Measurements from ENCODE around the gene SOX30. TPM values are rescaled to one million over a fixed set of nuclear protein-coding genes. Genes with fewer than 3 reads are reported as not detected.

SOX30 gene
- total RNA-seq, 1 experiment from 2014 or later, result 0.11 TPM

Other genes with a start within 250 kb of the SOX30 start
- 0.51 and 1.5 TPM in 2 replicates for gene NIPAL4, start 192.2 kb downstream of the SOX30 start, total RNA-seq (2014; rRNA removed; shearing (Covaris generic))
- gene ADAM19, start 76.7 kb downstream of the SOX30 start, total RNA-seq (2014; rRNA removed; shearing (Covaris generic)), result 28.9 and 30.8 TPM in 2 replicates
- gene C5orf52, start 19.1 kb upstream of the SOX30 start, total RNA-seq (2014; rRNA removed; shearing (Covaris generic)), result not detected in 2 replicates
- gene THG1L, start 79.0 kb upstream of the SOX30 start, total RNA-seq (2014; rRNA removed; shearing (Covaris generic)), result 20.9 and 21.7 TPM in 2 replicates
- gene LSM11, start 91.3 kb upstream of the SOX30 start, total RNA-seq (2014; rRNA removed; shearing (Covaris generic)), result 8.2 and 9.0 TPM in 2 replicates
- gene CLINT1, start 206.7 kb upstream of the SOX30 start, total RNA-seq (2014; rRNA removed; shearing (Covaris generic)), result 47.6 and 52.6 TPM in 2 replicates